Measurements from ENCODE around the gene MYT1.

The MYT1 gene

GRCh38 chr20:64236137-64237088 lies 72.2 kb downstream of the MYT1 start:
- no peak for DNase-seq

GRCh38 chr20:64237316-64237715 lies 73.1 kb downstream of the MYT1 start:
- no peak for DNase-seq

- no peak for DNase-seq
These were observed 74.0 kb downstream of the MYT1 start for GRCh38 chr20:64238115-64238825.

GRCh38 chr20:64238851-64239387 lies 74.7 kb downstream of the MYT1 start:
- DNase-seq: no peak

- DNase-seq: no peak
These were observed 75.4 kb downstream of the MYT1 start for GRCh38 chr20:64239449-64240242.

GRCh38 chr20:64240243-64241015 lies 76.2 kb downstream of the MYT1 start:
- DNase-seq: no peak

GRCh38 chr20:64241061-64241460 lies 76.8 kb downstream of the MYT1 start:
- no peak for DNase-seq

- DNase-seq: no peak
These were observed 77.9 kb downstream of the MYT1 start for GRCh38 chr20:64242003-64242796.

- no peak for DNase-seq
These were observed 78.7 kb downstream of the MYT1 start for GRCh38 chr20:64242797-64243475.

GRCh38 chr20:64244281-64244805 lies 80.1 kb downstream of the MYT1 start:
- DNase-seq: no peak

- DNase-seq: no peak
These were observed 80.8 kb downstream of the MYT1 start for GRCh38 chr20:64244870-64245603.

GRCh38 chr20:64245746-64246595 lies 81.7 kb downstream of the MYT1 start:
- no peak for DNase-seq

- DNase-seq: no peak
These were observed 82.5 kb downstream of the MYT1 start for GRCh38 chr20:64246616-64247306.

- no peak for DNase-seq
These were observed 83.0 kb downstream of the MYT1 start for GRCh38 chr20:64247307-64247618.

GRCh38 chr20:64247970-64248841 lies 84.0 kb downstream of the MYT1 start:
- no peak for DNase-seq

GRCh38 chr20:64250027-64250426 lies 85.8 kb downstream of the MYT1 start:
- DNase-seq: no peak

GRCh38 chr20:64253000-64253383 lies 88.7 kb downstream of the MYT1 start:
- DNase-seq: no peak

Measured in activated CD4-positive, alpha-beta T cell treated with anti-CD3 and anti-CD28 coated beads for 1 hour (primary cell).